Thoracic aorta (tissue), 2 donors: ENCODE data around the gene CFAP58. TPM values are rescaled to one million over a fixed set of nuclear protein-coding genes. Genes with fewer than 3 reads are reported as not detected.

Experiments used
- ATAC-seq: fragments of 150-250 bp; one replicate; pipeline ENCODE4 v1.8.0; 2017; ENCODE audit warnings: low read depth; ENCODE audit not compliant: insufficient number of reproducible peaks, low FRiP score
- DNase-seq: peaks from one replicate; pipeline ENCODE4 v3.0.0-alpha.2; 2020; ENCODE audit warnings: low spot score
- H3K27ac ChIP-seq, 2 donors: fragments of 200-600 bp; sonication (generic); 1 replicate in 1 of 2; 2 replicates in 1 of 2; pipeline ENCODE4 v1.5.1; 2016; ENCODE audit warnings: mild to moderate bottlenecking in 2 of 2, moderate library complexity in 2 of 2
- H3K27me3 ChIP-seq: fragments of 200-600 bp; sonication (generic); replicated peaks from 2 replicates; pipeline ENCODE4 v1.6.0; 2016; ENCODE audit warnings: mild to moderate bottlenecking; ENCODE audit not compliant: insufficient read depth
- H3K36me3 ChIP-seq: fragments of 200-600 bp; sonication (generic); one replicate; pipeline ENCODE4 v1.5.1; 2016
- H3K4me1 ChIP-seq, 2 donors: fragments of 200-600 bp; sonication (generic); 1 replicate in 1 of 2; 2 replicates in 1 of 2; pipeline versions ENCODE4 v1.5.1 to v1.6.0; 2016; ENCODE audit warnings: low read depth in 2 of 2, mild to moderate bottlenecking in 1 of 2; ENCODE audit not compliant: control insufficient read depth in 1 of 2
- H3K4me3 ChIP-seq: fragments of 200-600 bp; sonication (generic); 2 replicates; pipeline ENCODE4 v1.5.1; 2016; ENCODE audit warnings: mild to moderate bottlenecking
- H3K9me3 ChIP-seq: fragments of 200-600 bp; sonication (generic); 2 replicates; pipeline ENCODE4 v1.5.1; 2016
- total RNA-seq, 2 donors: library from RNA; depleted of rRNA; stranded (reverse); fragments of >200 nt; gene quantifications; one replicate each; pipeline versions ENCODE4 v1.1.0 to v1.2.3, GENCODE V29; 2016
- TF ChIP-seq, protein P1 (sequence below): fragments of 200-600 bp; sonication (generic); IDR thresholded peaks from one replicate; pipeline ENCODE4 v1.5.1; 2019; ENCODE audit warnings: antibody characterized with exemption

Gene CFAP58
- total RNA-seq, 2 donors from 2014 or later: 0.35 to 0.68 TPM

DNA sequence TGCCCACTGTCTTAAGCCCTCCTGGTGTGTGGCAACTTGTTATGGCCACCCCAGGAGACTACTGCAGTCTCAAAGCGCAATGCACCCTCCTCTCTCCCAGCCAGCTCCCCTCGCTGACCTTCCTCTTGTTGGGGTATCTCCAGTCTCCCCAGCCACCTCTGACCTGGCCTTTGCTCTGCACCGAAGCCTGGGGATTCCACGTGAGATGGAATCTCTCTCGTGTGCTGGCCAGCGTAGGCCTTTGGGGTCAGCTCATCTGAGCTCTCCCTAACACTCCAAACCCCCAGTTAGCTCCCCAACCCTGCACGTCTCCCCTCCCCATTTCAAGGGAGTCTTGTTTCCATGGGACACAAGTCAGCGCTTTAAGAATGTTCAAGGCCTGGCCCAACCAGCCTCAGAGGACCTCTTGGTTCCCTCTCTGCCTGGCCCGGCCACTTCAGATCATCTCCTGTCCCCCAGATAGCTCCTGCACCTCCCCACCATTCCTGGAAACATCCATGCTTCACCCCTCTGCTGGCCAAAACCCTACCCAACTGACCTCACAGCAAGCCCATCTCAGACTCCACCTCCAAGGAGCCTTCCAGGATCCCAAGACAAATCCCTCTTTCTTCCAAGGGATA, 26.5 kb upstream of the CFAP58 start:
- Histone ChIP-seq H3K27ac (peak overlapping the region; percentile 4 to 86), H3K36me3 (no peaks in the 10 kb centered on the region), H3K9me3 (no peaks in the 10 kb centered on the region), H3K4me3 (no peak overlapping the region), H3K27me3 (no peaks in the 10 kb centered on the region), H3K4me1 (peaks cover 91 to 96% of the 10 kb centered on the region in 2 donors)
- TF ChIP-seq, protein P1, sequence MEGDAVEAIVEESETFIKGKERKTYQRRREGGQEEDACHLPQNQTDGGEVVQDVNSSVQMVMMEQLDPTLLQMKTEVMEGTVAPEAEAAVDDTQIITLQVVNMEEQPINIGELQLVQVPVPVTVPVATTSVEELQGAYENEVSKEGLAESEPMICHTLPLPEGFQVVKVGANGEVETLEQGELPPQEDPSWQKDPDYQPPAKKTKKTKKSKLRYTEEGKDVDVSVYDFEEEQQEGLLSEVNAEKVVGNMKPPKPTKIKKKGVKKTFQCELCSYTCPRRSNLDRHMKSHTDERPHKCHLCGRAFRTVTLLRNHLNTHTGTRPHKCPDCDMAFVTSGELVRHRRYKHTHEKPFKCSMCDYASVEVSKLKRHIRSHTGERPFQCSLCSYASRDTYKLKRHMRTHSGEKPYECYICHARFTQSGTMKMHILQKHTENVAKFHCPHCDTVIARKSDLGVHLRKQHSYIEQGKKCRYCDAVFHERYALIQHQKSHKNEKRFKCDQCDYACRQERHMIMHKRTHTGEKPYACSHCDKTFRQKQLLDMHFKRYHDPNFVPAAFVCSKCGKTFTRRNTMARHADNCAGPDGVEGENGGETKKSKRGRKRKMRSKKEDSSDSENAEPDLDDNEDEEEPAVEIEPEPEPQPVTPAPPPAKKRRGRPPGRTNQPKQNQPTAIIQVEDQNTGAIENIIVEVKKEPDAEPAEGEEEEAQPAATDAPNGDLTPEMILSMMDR: no peak
- DNase-seq: no peak
- no peak for ATAC-seq

- H3K27me3 ChIP-seq: no peaks in the 10 kb centered on the region
- H3K9me3 ChIP-seq: no peaks in the 10 kb centered on the region
- peaks cover 85 to 96% of the 10 kb centered on the region in 2 donors for H3K4me1 ChIP-seq
- TF ChIP-seq, protein P1: no peak
- peak overlapping the region; percentile 52 for H3K4me3 ChIP-seq
- H3K36me3 ChIP-seq: no peaks in the 10 kb centered on the region
- no peak for ATAC-seq
- peak overlapping the region; percentile 77 to 86 for H3K27ac ChIP-seq
- no peak for DNase-seq
These were observed 25.6 kb upstream of the CFAP58 start for GRCh38 chr10:104327745-104328645.

DNA sequence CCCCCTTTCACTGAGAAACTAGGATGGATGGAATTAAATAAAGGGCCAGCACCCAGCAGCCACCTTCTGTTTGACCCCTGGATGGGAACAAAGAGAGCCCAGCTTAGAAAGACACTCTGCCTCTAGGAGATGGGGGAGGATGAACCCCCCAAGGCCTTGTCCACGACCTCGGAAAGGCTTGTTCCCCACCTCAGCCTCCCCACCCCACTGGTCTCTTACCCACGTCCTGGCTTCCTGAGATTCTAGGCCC, 25.1 kb upstream of the CFAP58 start:
- TF ChIP-seq, protein P1: no peak
- Histone ChIP-seq H3K9me3 (no peaks in the 10 kb centered on the region), H3K27ac (peak overlapping the region; percentile 77 to 86), H3K4me1 (peaks cover 81 to 96% of the 10 kb centered on the region in 2 donors), H3K27me3 (no peaks in the 10 kb centered on the region), H3K4me3 (peak overlapping the region; percentile 52), H3K36me3 (no peaks in the 10 kb centered on the region)
- no peak for ATAC-seq
- no peak for DNase-seq

DNA sequence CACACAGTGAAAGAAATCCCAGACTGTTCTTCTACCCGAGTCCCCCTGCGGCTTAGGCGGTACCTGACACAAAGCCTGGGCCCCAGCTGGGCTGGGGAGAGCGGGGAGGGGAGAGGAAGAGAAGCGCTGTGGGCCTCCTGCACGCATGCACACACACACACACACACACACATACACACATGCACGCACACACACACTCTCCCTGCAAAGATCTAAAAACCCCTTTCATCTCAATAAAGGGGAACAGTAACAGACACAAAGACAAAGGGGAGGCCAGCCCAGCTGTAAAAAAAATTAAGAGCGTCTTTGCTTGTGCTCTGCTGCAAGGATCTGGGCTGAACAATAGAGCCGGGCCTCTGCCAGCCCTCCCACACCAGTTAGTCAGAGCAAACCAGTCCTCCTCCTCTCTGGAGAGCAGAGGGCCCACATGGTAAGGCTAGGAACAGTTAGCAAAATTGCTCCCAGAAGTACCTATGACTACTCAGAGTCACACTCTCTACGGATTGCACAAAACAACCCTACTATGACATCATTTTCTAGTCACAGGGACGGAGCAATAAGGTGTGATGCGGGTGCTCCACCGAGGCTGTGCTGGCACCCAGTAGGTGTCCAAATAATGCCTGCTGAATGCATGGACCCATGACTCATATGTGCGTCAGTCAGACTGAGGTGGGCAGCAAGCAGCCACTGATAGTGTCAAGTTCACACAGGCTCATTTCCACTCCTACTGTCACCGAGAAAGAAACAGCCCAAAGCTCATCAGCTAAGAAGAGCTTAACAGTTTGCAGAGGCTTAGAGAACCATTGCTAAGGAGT, 24.5 kb upstream of the CFAP58 start:
- H3K4me3 ChIP-seq: peak overlapping the region; percentile 52
- peak overlapping the region; percentile 77 to 86 for H3K27ac ChIP-seq
- H3K9me3 ChIP-seq: no peaks in the 10 kb centered on the region
- H3K36me3 ChIP-seq: no peaks in the 10 kb centered on the region
- TF ChIP-seq, protein P1: no peak
- peaks cover 82 to 96% of the 10 kb centered on the region in 2 donors for H3K4me1 ChIP-seq
- H3K27me3 ChIP-seq: no peaks in the 10 kb centered on the region
- DNase-seq (peak; percentile 69), ATAC-seq (peak; percentile 74)

DNA sequence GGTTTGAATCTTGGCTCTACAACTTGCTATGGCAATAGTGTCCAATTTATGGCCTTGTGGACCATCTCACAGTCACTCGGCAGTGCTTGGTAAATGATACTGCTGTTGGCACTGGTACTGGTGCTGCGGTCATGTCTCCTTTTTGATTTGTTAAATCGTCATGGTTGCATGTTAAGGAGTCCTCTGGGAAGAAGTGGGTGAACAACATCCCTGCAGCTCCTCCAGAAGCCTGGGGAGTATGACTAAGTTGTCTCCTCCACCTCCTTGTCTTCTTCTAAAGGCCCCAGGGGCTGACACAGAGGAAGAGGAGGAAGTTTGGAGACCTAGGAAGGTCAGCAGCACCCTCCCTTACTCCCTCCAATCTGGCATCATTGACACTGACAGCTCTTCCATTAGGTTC, 23.9 kb upstream of the CFAP58 start:
- H3K4me3 ChIP-seq: peak overlapping the region; percentile 52
- no peaks in the 10 kb centered on the region for H3K27me3 ChIP-seq
- TF ChIP-seq, protein P1: no peak
- H3K27ac ChIP-seq: peak overlapping the region; percentile 77 to 86
- DNase-seq (no peak), ATAC-seq (peak; percentile 3)
- H3K36me3 ChIP-seq: no peaks in the 10 kb centered on the region
- peaks cover 85 to 100% of the 10 kb centered on the region in 2 donors for H3K4me1 ChIP-seq
- no peaks in the 10 kb centered on the region for H3K9me3 ChIP-seq
